ENCODE measurements around the gene TYW5.

Gene TYW5

GRCh38 chr2:199933466-199933865 is 21.8 kb downstream of the TYW5 start:
- ChIA-PET POLR2A (no interaction called here), CTCF (no interaction called here)
- no peak for DNase-seq (ENCODE audit: extremely low spot score)
- TF ChIP-seq NFRKB (IDR thresholded peaks at IDR 0.05) (no peak), ARNT (IDR thresholded peaks at IDR 0.05) (no peak), FOXK2 (IDR thresholded peaks at IDR 0.05) (no peak), SP1 (IDR thresholded peaks at IDR 0.05) (no peak), CTBP1 (IDR thresholded peaks at IDR 0.05; ENCODE audit: borderline replicate concordance) (no peak), PKNOX1 (IDR thresholded peaks at IDR 0.05) (no peak), ZNF384 (IDR thresholded peaks at IDR 0.05) (no peak), HDGF (IDR thresholded peaks at IDR 0.05; ENCODE audit: borderline replicate concordance) (no peak), FOXA1 (IDR thresholded peaks at IDR 0.05) (no peak), ELF4 (IDR thresholded peaks at IDR 0.05) (no peak), L3MBTL2 (conservative IDR thresholded peaks at IDR 0.05) (no peak), SUZ12 (IDR thresholded peaks at IDR 0.05) (no peak), TARDBP (IDR thresholded peaks at IDR 0.05) (no peak), FOXM1 (IDR thresholded peaks at IDR 0.05; ENCODE audit: borderline replicate concordance) (no peak), BHLHE40 (IDR thresholded peaks at IDR 0.05; ENCODE audit: borderline replicate concordance) (no peak), LEF1 (IDR thresholded peaks at IDR 0.05; ENCODE audit: borderline replicate concordance) (no peak)

DNA sequence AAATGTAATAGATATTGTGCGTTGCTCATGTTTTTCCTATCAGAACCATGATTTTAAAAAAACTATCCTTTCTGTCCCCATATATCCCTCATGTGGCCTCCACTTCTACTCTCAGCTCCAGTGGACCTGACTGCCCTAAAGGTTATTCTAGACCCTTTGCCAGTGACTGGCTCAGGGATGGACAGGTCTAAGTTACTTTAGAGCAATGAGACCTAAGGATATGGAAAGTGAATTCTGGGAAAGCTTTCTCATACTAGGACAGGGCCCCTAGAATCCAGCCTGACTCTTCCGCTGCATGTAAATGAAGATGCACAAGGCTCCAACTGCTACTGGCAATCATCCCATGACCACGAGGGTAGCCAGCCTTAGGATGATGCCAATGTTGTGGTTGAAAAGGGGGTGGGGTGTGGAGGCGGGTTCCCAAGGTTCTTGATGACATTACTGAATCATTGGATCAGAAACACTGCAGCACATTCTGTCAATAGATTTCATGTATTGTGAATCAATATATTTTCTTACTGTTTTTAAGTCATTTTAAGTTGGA is 22.9 kb downstream of the TYW5 start:
- DNase-seq (ENCODE audit: extremely low spot score), result no peak
- no peak for TF ChIP-seq CTBP1 (IDR thresholded peaks at IDR 0.05; ENCODE audit: borderline replicate concordance)
- TF ChIP-seq TARDBP (IDR thresholded peaks at IDR 0.05), result no peak
- TF ChIP-seq FOXA1 (IDR thresholded peaks at IDR 0.05), result no peak
- TF ChIP-seq BHLHE40 (IDR thresholded peaks at IDR 0.05; ENCODE audit: borderline replicate concordance), result no peak
- TF ChIP-seq ZNF384 (IDR thresholded peaks at IDR 0.05), result no peak
- no peak for TF ChIP-seq LEF1 (IDR thresholded peaks at IDR 0.05; ENCODE audit: borderline replicate concordance)
- no peak for TF ChIP-seq FOXM1 (IDR thresholded peaks at IDR 0.05; ENCODE audit: borderline replicate concordance)
- no peak for TF ChIP-seq ARNT (IDR thresholded peaks at IDR 0.05)
- no peak for TF ChIP-seq SP1 (IDR thresholded peaks at IDR 0.05)
- TF ChIP-seq FOXK2 (IDR thresholded peaks at IDR 0.05), result no peak
- no peak for TF ChIP-seq L3MBTL2 (conservative IDR thresholded peaks at IDR 0.05)
- TF ChIP-seq HDGF (IDR thresholded peaks at IDR 0.05; ENCODE audit: borderline replicate concordance), result no peak
- no peak for TF ChIP-seq ELF4 (IDR thresholded peaks at IDR 0.05)
- TF ChIP-seq SUZ12 (IDR thresholded peaks at IDR 0.05), result no peak
- ChIA-PET POLR2A (no interaction called here), CTCF (no interaction called here)

DNA sequence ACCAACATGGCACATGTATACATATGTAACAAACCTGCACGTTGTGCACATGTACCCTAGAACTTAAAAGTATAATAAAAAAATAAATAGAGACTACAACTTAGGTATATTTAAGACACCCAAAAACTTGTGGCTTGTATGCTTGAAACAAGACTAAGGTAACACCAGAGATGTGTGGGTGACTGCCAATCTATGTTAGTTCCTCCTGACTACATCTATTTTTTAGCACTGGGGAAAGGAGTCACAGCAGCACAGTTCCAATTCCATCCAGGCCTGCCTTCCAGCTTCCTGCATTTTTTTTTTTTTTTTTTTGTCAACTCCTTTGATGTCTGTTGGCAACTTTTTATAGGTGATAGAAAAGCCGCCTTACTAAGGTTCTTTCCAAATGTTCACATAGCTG is 26.0 kb downstream of the TYW5 start:
- no peak for DNase-seq (ENCODE audit: extremely low spot score)
- CTCF ChIA-PET, result interaction anchor here (0.6 kb wide), 1 partner anchor 247 kb away, joined by 5 read pairs; no protein-coding TSS in a partner anchor
- POLR2A ChIA-PET, result no interaction called here
- no peak for TF ChIP-seq SP1 (IDR thresholded peaks at IDR 0.05)
- TF ChIP-seq PKNOX1 (IDR thresholded peaks at IDR 0.05), result no peak
- TF ChIP-seq ZNF384 (IDR thresholded peaks at IDR 0.05), result no peak
- no peak for TF ChIP-seq LEF1 (IDR thresholded peaks at IDR 0.05; ENCODE audit: borderline replicate concordance)
- no peak for TF ChIP-seq CTBP1 (IDR thresholded peaks at IDR 0.05; ENCODE audit: borderline replicate concordance)
- TF ChIP-seq SUZ12 (IDR thresholded peaks at IDR 0.05), result no peak
- no peak for TF ChIP-seq ARNT (IDR thresholded peaks at IDR 0.05)
- no peak for TF ChIP-seq FOXM1 (IDR thresholded peaks at IDR 0.05; ENCODE audit: borderline replicate concordance)
- TF ChIP-seq FOXA1 (IDR thresholded peaks at IDR 0.05), result no peak
- no peak for TF ChIP-seq BHLHE40 (IDR thresholded peaks at IDR 0.05; ENCODE audit: borderline replicate concordance)
- no peak for TF ChIP-seq TARDBP (IDR thresholded peaks at IDR 0.05)
- TF ChIP-seq NFRKB (IDR thresholded peaks at IDR 0.05), result no peak
- no peak for TF ChIP-seq FOXK2 (IDR thresholded peaks at IDR 0.05)
- no peak for TF ChIP-seq HDGF (IDR thresholded peaks at IDR 0.05; ENCODE audit: borderline replicate concordance)
- TF ChIP-seq ELF4 (IDR thresholded peaks at IDR 0.05), result no peak
- TF ChIP-seq L3MBTL2 (conservative IDR thresholded peaks at IDR 0.05), result no peak

GRCh38 chr2:199928626-199929025 is 26.7 kb downstream of the TYW5 start:
- ChIA-PET CTCF (no interaction called here), POLR2A (no interaction called here)
- TF ChIP-seq BHLHE40 (IDR thresholded peaks at IDR 0.05; ENCODE audit: borderline replicate concordance) (no peak), ZNF384 (IDR thresholded peaks at IDR 0.05) (no peak), L3MBTL2 (conservative IDR thresholded peaks at IDR 0.05) (no peak), SP1 (IDR thresholded peaks at IDR 0.05) (no peak), TARDBP (IDR thresholded peaks at IDR 0.05) (no peak), HDGF (IDR thresholded peaks at IDR 0.05; ENCODE audit: borderline replicate concordance) (no peak), NFRKB (IDR thresholded peaks at IDR 0.05) (no peak), PKNOX1 (IDR thresholded peaks at IDR 0.05) (no peak), LEF1 (IDR thresholded peaks at IDR 0.05; ENCODE audit: borderline replicate concordance) (no peak), FOXM1 (IDR thresholded peaks at IDR 0.05; ENCODE audit: borderline replicate concordance) (no peak), ARNT (IDR thresholded peaks at IDR 0.05) (no peak), CTBP1 (IDR thresholded peaks at IDR 0.05; ENCODE audit: borderline replicate concordance) (no peak), SUZ12 (IDR thresholded peaks at IDR 0.05) (no peak), ELF4 (IDR thresholded peaks at IDR 0.05) (no peak)
- DNase-seq (ENCODE audit: extremely low spot score), result no peak

- no peak for TF ChIP-seq LEF1 (IDR thresholded peaks at IDR 0.05; ENCODE audit: borderline replicate concordance)
- TF ChIP-seq BHLHE40 (IDR thresholded peaks at IDR 0.05; ENCODE audit: borderline replicate concordance), result no peak
- no peak for TF ChIP-seq ELF4 (IDR thresholded peaks at IDR 0.05)
- TF ChIP-seq NFRKB (IDR thresholded peaks at IDR 0.05), result no peak
- TF ChIP-seq SUZ12 (IDR thresholded peaks at IDR 0.05), result no peak
- TF ChIP-seq PKNOX1 (IDR thresholded peaks at IDR 0.05), result no peak
- TF ChIP-seq HDGF (IDR thresholded peaks at IDR 0.05; ENCODE audit: borderline replicate concordance), result no peak
- no peak for TF ChIP-seq L3MBTL2 (conservative IDR thresholded peaks at IDR 0.05)
- no peak for TF ChIP-seq FOXK2 (IDR thresholded peaks at IDR 0.05)
- TF ChIP-seq TARDBP (IDR thresholded peaks at IDR 0.05), result no peak
- no peak for TF ChIP-seq FOXM1 (IDR thresholded peaks at IDR 0.05; ENCODE audit: borderline replicate concordance)
- no peak for TF ChIP-seq FOXA1 (IDR thresholded peaks at IDR 0.05)
- no peak for TF ChIP-seq ARNT (IDR thresholded peaks at IDR 0.05)
- no peak for TF ChIP-seq CTBP1 (IDR thresholded peaks at IDR 0.05; ENCODE audit: borderline replicate concordance)
- no peak for TF ChIP-seq SP1 (IDR thresholded peaks at IDR 0.05)
- no peak for TF ChIP-seq ZNF384 (IDR thresholded peaks at IDR 0.05)
- POLR2A ChIA-PET, result no interaction called here
- no peak for DNase-seq (ENCODE audit: extremely low spot score)
- CTCF ChIA-PET, result no interaction called here
Observed at GRCh38 chr2:199928226-199928625, 27.1 kb downstream of the TYW5 start.

All from HEK293T (cell line).